Liver (tissue), 3 donors: ENCODE measurements around the gene CPLX3.

Source experiments
- CTCF ChIP-seq: fragments of 150-350 bp; IDR thresholded peaks from 2 replicates; pipeline ENCODE4 v1.5.1; 2017; ENCODE audit warnings: improper control_type of control experiment, low read depth, low read length; ENCODE audit not compliant: missing input control
- FOXA1 ChIP-seq: IDR thresholded peaks from 2 replicates; pipeline ENCODE4 v1.6.1; 2016; ENCODE audit warnings: antibody characterized with exemption
- HNF4A ChIP-seq, 2 donors: conservative IDR thresholded peaks; 2 replicates each; pipeline ENCODE4 v1.6.1; 2016; ENCODE audit warnings: antibody characterized with exemption in 2 of 2, mild to moderate bottlenecking in 2 of 2
- JUND ChIP-seq, 2 donors: IDR thresholded peaks; 2 replicates each; pipeline ENCODE4 v1.6.1; 2016; ENCODE audit warnings: antibody characterized with exemption in 2 of 2
- NR2F2 ChIP-seq: IDR thresholded peaks from 2 replicates; pipeline ENCODE4 v1.6.1; 2016; ENCODE audit warnings: antibody characterized with exemption
- RAD21 ChIP-seq, 2 donors: IDR thresholded peaks; 2 replicates each; pipeline ENCODE4 v1.6.1; 2016; ENCODE audit warnings: antibody characterized with exemption in 2 of 2, mild to moderate bottlenecking in 2 of 2
- REST ChIP-seq: IDR thresholded peaks from 2 replicates; pipeline ENCODE4 v1.6.1; 2016; ENCODE audit warnings: antibody characterized with exemption, mild to moderate bottlenecking
- SP1 ChIP-seq: IDR thresholded peaks from 2 replicates; pipeline ENCODE4 v1.6.1; 2018; ENCODE audit warnings: antibody characterized with exemption, mild to moderate bottlenecking
- TAF1 ChIP-seq: conservative IDR thresholded peaks from 2 replicates; pipeline ENCODE4 v1.6.1; 2016; ENCODE audit warnings: antibody characterized with exemption, mild to moderate bottlenecking
- donor health status: healthy.
- donor health status: healthy.

GRCh38 chr15:74863239-74864056 is 37.0 kb downstream of the CPLX3 start:
- TF ChIP-seq RAD21 (IDR thresholded peaks at IDR 0.05), result no peak
- TF ChIP-seq CTCF, result no peak
- no peak for TF ChIP-seq HNF4A (conservative IDR thresholded peaks at IDR 0.05)
- no peak for TF ChIP-seq TAF1
- TF ChIP-seq JUND (IDR thresholded peaks at IDR 0.05), result no peak
- no peak for TF ChIP-seq SP1
- no peak for TF ChIP-seq FOXA1
- TF ChIP-seq REST, result no peak
- TF ChIP-seq NR2F2, result no peak
